Lower lobe of right lung (tissue), 2 donors: ENCODE measurements around the gene FBF1. TPM values are rescaled to one million over a fixed set of nuclear protein-coding genes. Genes with fewer than 3 reads are reported as not detected.

Experiments
- ATAC-seq, 2 donors: fragments of 200-7000 bp; cut with Tn5 transposase; one replicate each; pipeline ENCODE4 v1.9.1; 2020 to 2022; ENCODE audit warnings: mild to moderate bottlenecking in 2 of 2, moderate library complexity in 2 of 2
- DNase-seq: peaks from one replicate; pipeline ENCODE4 v3.0.0-alpha.2; 2020
- H3K27ac ChIP-seq: fragments of 200-600 bp; one replicate; pipeline ENCODE4 v1.8.0; 2022
- H3K27me3 ChIP-seq: fragments of 200-600 bp; one replicate; pipeline ENCODE4 v1.8.0; 2022; ENCODE audit warnings: low read depth
- H3K36me3 ChIP-seq: fragments of 200-600 bp; one replicate; pipeline ENCODE4 v1.8.0; 2022; ENCODE audit warnings: mild to moderate bottlenecking
- H3K4me1 ChIP-seq: fragments of 200-600 bp; one replicate; pipeline ENCODE4 v1.8.0; 2022
- H3K4me3 ChIP-seq: fragments of 200-600 bp; one replicate; pipeline ENCODE4 v1.8.0; 2022; ENCODE audit warnings: mild to moderate bottlenecking
- H3K9me3 ChIP-seq: fragments of 200-600 bp; one replicate; pipeline ENCODE4 v1.8.0; 2022
- intact Hi-C: fragments of 100-400 bp; cut with DNase I; formaldehyde crosslinking; loops from one replicate; pipeline ENCODE4 v1.11.0; 2022
- total RNA-seq: library from RNA; stranded (reverse); fragmentation: NEBNext Ultra II Directional; extraction: Animal tissue kit (Norgen Biotek cat#: 25700); gene quantifications from one replicate; pipeline ENCODE4 v1.2.1, GENCODE V29; 2021
- TF ChIP-seq, protein P1 (sequence below): fragments of 200-600 bp; IDR thresholded peaks from one replicate; pipeline ENCODE4 v1.8.0; 2022; ENCODE audit warnings: antibody characterized with exemption, mild to moderate bottlenecking
- donor health status: DM: no; HTN: yes; CAD: no; lungs with severe emphysema.

Gene FBF1
- total RNA-seq, 1 donor from 2014 or later: 13.1 TPM

DNA sequence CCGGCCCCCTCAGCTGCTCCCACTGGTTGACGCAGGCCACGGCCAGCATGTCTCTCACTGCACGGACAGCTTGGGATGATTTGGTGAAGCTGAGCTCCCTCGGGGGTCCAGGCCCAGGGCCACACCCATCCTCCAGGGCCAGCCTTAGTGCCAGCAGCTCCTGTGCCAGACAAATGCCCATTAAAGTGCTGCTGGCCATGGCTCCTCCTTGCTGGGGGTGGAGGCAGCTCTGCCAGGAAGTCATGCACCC lies 65.0 kb downstream of the FBF1 start:
- TF ChIP-seq, protein P1, sequence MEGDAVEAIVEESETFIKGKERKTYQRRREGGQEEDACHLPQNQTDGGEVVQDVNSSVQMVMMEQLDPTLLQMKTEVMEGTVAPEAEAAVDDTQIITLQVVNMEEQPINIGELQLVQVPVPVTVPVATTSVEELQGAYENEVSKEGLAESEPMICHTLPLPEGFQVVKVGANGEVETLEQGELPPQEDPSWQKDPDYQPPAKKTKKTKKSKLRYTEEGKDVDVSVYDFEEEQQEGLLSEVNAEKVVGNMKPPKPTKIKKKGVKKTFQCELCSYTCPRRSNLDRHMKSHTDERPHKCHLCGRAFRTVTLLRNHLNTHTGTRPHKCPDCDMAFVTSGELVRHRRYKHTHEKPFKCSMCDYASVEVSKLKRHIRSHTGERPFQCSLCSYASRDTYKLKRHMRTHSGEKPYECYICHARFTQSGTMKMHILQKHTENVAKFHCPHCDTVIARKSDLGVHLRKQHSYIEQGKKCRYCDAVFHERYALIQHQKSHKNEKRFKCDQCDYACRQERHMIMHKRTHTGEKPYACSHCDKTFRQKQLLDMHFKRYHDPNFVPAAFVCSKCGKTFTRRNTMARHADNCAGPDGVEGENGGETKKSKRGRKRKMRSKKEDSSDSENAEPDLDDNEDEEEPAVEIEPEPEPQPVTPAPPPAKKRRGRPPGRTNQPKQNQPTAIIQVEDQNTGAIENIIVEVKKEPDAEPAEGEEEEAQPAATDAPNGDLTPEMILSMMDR: no peak
- Histone ChIP-seq H3K27me3 (no peaks in the 10 kb centered on the region), H3K4me1 (peaks cover 60% of the 10 kb centered on the region), H3K9me3 (no peaks in the 10 kb centered on the region), H3K36me3 (peaks cover 25% of the 10 kb centered on the region), H3K4me3 (peak overlapping the region; percentile 67), H3K27ac (peak overlapping the region; percentile 93)
- intact Hi-C loops: no loop called here
- no peak for ATAC-seq
- no peak for DNase-seq

GRCh38 chr17:75875182-75875939 lies 65.5 kb downstream of the FBF1 start:
- H3K9me3 ChIP-seq: no peaks in the 10 kb centered on the region
- peak overlapping the region; percentile 93 for H3K27ac ChIP-seq
- intact Hi-C loops: no loop called here
- ATAC-seq: no peak
- H3K36me3 ChIP-seq: peaks cover 25% of the 10 kb centered on the region
- H3K27me3 ChIP-seq: no peaks in the 10 kb centered on the region
- no peak for DNase-seq
- H3K4me3 ChIP-seq: peak overlapping the region; percentile 67
- TF ChIP-seq, protein P1: no peak
- peaks cover 60% of the 10 kb centered on the region for H3K4me1 ChIP-seq

DNA sequence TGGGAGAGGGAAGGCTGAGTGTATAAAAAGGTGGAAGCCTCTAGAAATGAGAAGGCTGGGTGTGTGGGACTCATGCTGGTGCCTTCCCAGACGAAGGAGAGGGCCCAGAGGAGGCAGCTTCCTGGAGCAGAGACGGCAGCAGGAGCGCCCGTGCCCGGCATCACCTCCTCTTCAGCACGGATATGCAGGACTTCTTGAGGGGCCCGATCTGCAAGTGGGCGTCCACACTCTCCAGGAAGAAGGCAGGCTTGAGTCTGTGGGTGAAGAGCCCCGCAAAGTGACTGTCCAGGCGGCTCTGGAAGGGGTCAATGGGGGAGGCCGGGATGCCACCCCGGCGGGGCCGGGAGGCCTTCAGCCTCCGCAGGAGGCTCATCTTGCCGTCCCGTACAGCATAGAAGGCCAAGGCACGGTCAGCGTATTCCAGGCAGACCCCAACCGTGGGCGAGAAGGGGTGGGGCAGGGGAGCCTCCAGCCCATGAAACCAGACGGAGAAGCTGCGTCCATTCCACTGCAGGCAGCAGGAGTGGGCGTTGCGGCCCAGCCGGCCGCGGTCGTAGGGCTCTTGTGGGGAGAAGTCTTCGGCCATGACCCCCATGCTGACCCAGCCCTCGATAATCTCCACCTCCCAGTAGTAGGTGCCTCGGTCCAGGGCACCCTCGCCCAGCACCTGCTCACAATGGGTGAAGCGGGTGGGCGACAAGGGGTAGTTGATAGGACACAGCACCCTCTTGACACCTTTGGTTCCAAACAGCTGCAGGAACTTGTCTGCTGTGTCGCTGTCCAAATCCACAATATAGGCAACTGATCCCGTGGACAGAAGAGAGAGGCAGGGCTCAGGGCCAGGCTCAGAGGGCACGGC lies 66.3 kb downstream of the FBF1 start:
- ATAC-seq (no peak), DNase-seq (no peak)
- H3K36me3 ChIP-seq: peaks cover 25% of the 10 kb centered on the region
- H3K4me3 ChIP-seq: no peak overlapping the region
- H3K27ac ChIP-seq: peak overlapping the region; percentile 93
- TF ChIP-seq, protein P1: no peak
- no peaks in the 10 kb centered on the region for H3K27me3 ChIP-seq
- H3K4me1 ChIP-seq: peaks cover 64% of the 10 kb centered on the region
- intact Hi-C loops: no loop called here
- no peaks in the 10 kb centered on the region for H3K9me3 ChIP-seq

- peaks cover 25% of the 10 kb centered on the region for H3K36me3 ChIP-seq
- ATAC-seq (no peak), DNase-seq (no peak)
- no peak overlapping the region for H3K4me3 ChIP-seq
- TF ChIP-seq, protein P1: no peak
- H3K9me3 ChIP-seq: no peaks in the 10 kb centered on the region
- H3K27ac ChIP-seq: peak overlapping the region; percentile 91
- intact Hi-C loops: no loop called here
- peaks cover 68% of the 10 kb centered on the region for H3K4me1 ChIP-seq
- no peaks in the 10 kb centered on the region for H3K27me3 ChIP-seq
Measured at GRCh38 chr17:75873587-75874322, 67.1 kb downstream of the FBF1 start.
